DOHH2 (cell line): ENCODE measurements around the gene KIAA0040.

Experiments used
- H3F3A ChIP-seq: fragments of 200-600 bp; sonication (generic), shearing (Covaris generic); 2 replicates; pipeline ENCODE4 v1.6.0; 2016; ENCODE audit warnings: antibody characterized with exemption, mild to moderate bottlenecking; ENCODE audit not compliant: control insufficient read depth, insufficient read depth
- H3K27ac ChIP-seq: fragments of 200-600 bp; sonication (generic); 2 replicates; pipeline ENCODE4 v1.5.1; 2014; ENCODE audit warnings: low read depth, mild to moderate bottlenecking, low read length, moderate library complexity
- H3K27me3 ChIP-seq: fragments of 200-600 bp; sonication (generic); 2 replicates; pipeline ENCODE4 v1.6.1; 2014; ENCODE audit warnings: mild to moderate bottlenecking, low read length, mixed read lengths; ENCODE audit not compliant: control insufficient read depth
- H3K36me3 ChIP-seq: fragments of 200-600 bp; sonication (generic); 2 replicates; pipeline ENCODE4 v1.6.1; 2014; ENCODE audit warnings: mild to moderate bottlenecking, low read length, moderate library complexity, mixed read lengths; ENCODE audit not compliant: control insufficient read depth
- H3K4me1 ChIP-seq: fragments of 200-600 bp; sonication (generic); 2 replicates; pipeline ENCODE4 v1.6.1; 2014; ENCODE audit warnings: mild to moderate bottlenecking, low read length, mixed read lengths; ENCODE audit not compliant: control insufficient read depth
- H3K4me2 ChIP-seq: fragments of 200-600 bp; sonication (generic); 2 replicates; pipeline ENCODE4 v1.6.0; 2014; ENCODE audit warnings: mild to moderate bottlenecking, low read length, moderate library complexity
- H3K4me3 ChIP-seq: fragments of 200-600 bp; sonication (generic); 2 replicates; pipeline ENCODE4 v1.5.1; 2014; ENCODE audit warnings: mild to moderate bottlenecking, low read length, mixed read lengths
- H3K79me2 ChIP-seq: fragments of 200-600 bp; sonication (generic); 2 replicates; pipeline ENCODE4 v1.6.1; 2014; ENCODE audit warnings: mild to moderate bottlenecking, low read length, mixed read lengths; ENCODE audit not compliant: control insufficient read depth
- H3K9me2 ChIP-seq: fragments of 200-600 bp; sonication (generic); replicated peaks from 2 replicates; pipeline ENCODE4 v1.6.1; 2014; ENCODE audit warnings: mild to moderate bottlenecking, low read length, mixed read lengths; ENCODE audit not compliant: control insufficient read depth
- H3K9me3 ChIP-seq: fragments of 200-600 bp; sonication (generic); 2 replicates; pipeline ENCODE4 v1.6.1; 2014; ENCODE audit warnings: antibody characterized with exemption, low read length, mixed read lengths; ENCODE audit not compliant: control insufficient read depth, insufficient read depth
- H4K20me1 ChIP-seq: fragments of 200-600 bp; sonication (generic); 2 replicates; pipeline ENCODE4 v1.6.0; 2014; ENCODE audit warnings: low read depth, mild to moderate bottlenecking, antibody characterized with exemption, low read length, moderate library complexity; ENCODE audit not compliant: control insufficient read depth, insufficient read depth
- CTCF ChIP-seq: fragments of 200-600 bp; sonication (generic); IDR thresholded peaks from one replicate; pipeline ENCODE4 v1.5.1; 2014; ENCODE audit warnings: antibody characterized with exemption, mild to moderate bottlenecking, low read depth, low read length; ENCODE audit not compliant: poor library complexity, severe bottlenecking
- EZH2phosphoT487 ChIP-seq: fragments of 200-600 bp; sonication (generic); IDR thresholded peaks from 2 replicates; pipeline ENCODE4 v1.6.1; 2017; ENCODE audit warnings: borderline replicate concordance, mild to moderate bottlenecking, antibody characterized with exemption, low read length, moderate library complexity, mixed read lengths

Gene KIAA0040

GRCh38 chr1:175126347-175126746 is 66.2 kb downstream of the KIAA0040 start:
- Histone ChIP-seq H3K4me2 (no peak overlapping the region), H3F3A (no peaks in the 10 kb centered on the region), H3K4me1 (peaks cover 16% of the 10 kb centered on the region), H3K4me3 (no peak overlapping the region), H3K79me2 (no peaks in the 10 kb centered on the region), H3K9me3 (no peaks in the 10 kb centered on the region), H3K27me3 (peaks cover 3% of the 10 kb centered on the region; the same call in 1 of the 2 replicates), H4K20me1 (no peaks in the 10 kb centered on the region), H3K27ac (no peak overlapping the region), H3K36me3 (no peaks in the 10 kb centered on the region), H3K9me2 (no peaks in the 10 kb centered on the region)
- no peak for TF ChIP-seq CTCF
- TF ChIP-seq EZH2phosphoT487: no peak

GRCh38 chr1:175124861-175125260 is 67.7 kb downstream of the KIAA0040 start:
- Histone ChIP-seq H3K4me3 (no peak overlapping the region), H3K9me2 (no peaks in the 10 kb centered on the region), H3K27me3 (peaks cover 3% of the 10 kb centered on the region; the same call in 1 of the 2 replicates), H3K79me2 (no peaks in the 10 kb centered on the region), H3K9me3 (no peaks in the 10 kb centered on the region), H4K20me1 (no peaks in the 10 kb centered on the region), H3F3A (no peaks in the 10 kb centered on the region), H3K36me3 (no peaks in the 10 kb centered on the region), H3K4me1 (peaks cover 1% of the 10 kb centered on the region), H3K4me2 (no peak overlapping the region), H3K27ac (no peak overlapping the region)
- TF ChIP-seq EZH2phosphoT487: no peak
- no peak for TF ChIP-seq CTCF

GRCh38 chr1:175120511-175120910 is 72.1 kb downstream of the KIAA0040 start:
- Histone ChIP-seq H3K36me3 (no peaks in the 10 kb centered on the region), H3F3A (no peaks in the 10 kb centered on the region), H3K27ac (no peak overlapping the region), H4K20me1 (no peaks in the 10 kb centered on the region), H3K27me3 (peaks cover 12% of the 10 kb centered on the region; the same call in 1 of the 2 replicates), H3K9me3 (no peaks in the 10 kb centered on the region), H3K4me3 (no peak overlapping the region), H3K9me2 (no peaks in the 10 kb centered on the region), H3K4me2 (no peak overlapping the region), H3K4me1 (no peaks in the 10 kb centered on the region), H3K79me2 (no peaks in the 10 kb centered on the region)
- no peak for TF ChIP-seq EZH2phosphoT487
- TF ChIP-seq CTCF: no peak
